Measurements from ENCODE around the gene DBN1.

The DBN1 gene

DNA sequence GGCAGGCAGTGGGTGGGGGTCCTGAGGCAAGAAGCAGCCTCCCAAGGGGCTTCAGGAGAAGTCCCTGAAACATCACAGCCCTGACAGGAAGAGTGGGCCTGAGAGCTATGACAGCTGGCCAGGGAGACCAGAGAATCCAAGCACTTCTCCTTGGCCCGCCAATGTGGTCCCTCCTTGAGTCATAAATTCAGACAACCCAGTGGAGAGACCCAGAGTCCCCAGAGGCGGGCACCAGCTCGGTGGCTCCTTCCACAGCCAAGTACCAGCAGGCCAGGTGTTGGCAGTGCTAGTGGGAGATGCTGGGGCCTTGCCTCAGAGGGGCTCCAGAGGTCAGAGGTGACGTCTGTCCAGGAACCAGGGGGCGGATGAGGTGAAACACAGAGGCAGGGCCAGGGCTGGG is 37.7 kb upstream of the DBN1 start:
- WGBS (ENCODE audit: extremely low coverage, insufficient coverage, low lambda C conversion rate): no CpG with 5 or more reads among the region's 5 CpGs

DNA sequence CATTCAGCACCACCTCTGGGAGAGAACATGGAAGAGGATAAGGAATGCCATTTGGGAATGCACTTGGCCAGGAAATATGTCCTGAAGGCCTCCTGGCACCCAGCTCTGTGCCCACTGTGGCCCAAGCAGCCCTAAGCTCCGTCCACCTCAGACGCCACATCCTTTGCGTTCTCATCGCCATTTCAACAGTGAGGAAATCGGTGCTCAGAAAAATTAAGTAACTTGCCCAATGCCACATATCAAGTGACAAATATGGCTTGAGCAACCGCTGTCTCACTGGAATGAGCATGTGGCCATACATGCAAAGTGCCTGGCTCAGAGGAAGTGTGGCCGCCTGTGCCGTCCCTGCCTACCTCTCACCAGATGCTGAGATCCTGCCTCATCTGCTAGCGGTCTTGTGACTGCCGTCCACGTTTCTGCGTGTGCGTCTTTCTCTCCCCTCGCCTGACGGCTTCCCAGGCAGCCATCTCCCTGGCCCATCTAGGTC is 37.2 kb upstream of the DBN1 start:
- peaks cover 6% of the 10 kb centered on the region for H3K79me1 ChIP-seq (ENCODE audit: low read length)
- no peaks in the 10 kb centered on the region for H3K4me1 ChIP-seq (ENCODE audit: control insufficient read depth, low read depth, low read length)
- no peak overlapping the region for H2AK5ac ChIP-seq (ENCODE audit: low read length)
- no peak overlapping the region for H3K4me2 ChIP-seq (ENCODE audit: low read length)
- no peak overlapping the region for H3K23ac ChIP-seq (ENCODE audit: low read length)
- no peak overlapping the region for H3K4ac ChIP-seq (ENCODE audit: low read depth, low read length)
- peaks cover 7% of the 10 kb centered on the region for H3K36me3 ChIP-seq (ENCODE audit: control insufficient read depth, insufficient read depth, low read length)
- H3K9ac ChIP-seq (ENCODE audit: low read length): no peak overlapping the region
- H3K18ac ChIP-seq (ENCODE audit: low read length): no peak overlapping the region
- H3K79me2 ChIP-seq (ENCODE audit: control insufficient read depth, insufficient read depth, low read length): peaks cover 4% of the 10 kb centered on the region
- no peak overlapping the region for H4K8ac ChIP-seq (ENCODE audit: low read depth, low read length)
- no peak overlapping the region for H3K56ac ChIP-seq (ENCODE audit: low read length)
- H4K5ac ChIP-seq (ENCODE audit: low read length): no peak overlapping the region
- H3K27ac ChIP-seq (ENCODE audit: low read depth, low read length): no peak overlapping the region
- no CpG with 5 or more reads among the region's 15 CpGs for WGBS (ENCODE audit: extremely low coverage, insufficient coverage, low lambda C conversion rate)
- H2BK15ac ChIP-seq (replicated peaks; ENCODE audit: low read depth): no peak overlapping the region
- H3K4me3 ChIP-seq (ENCODE audit: low read length): no peak overlapping the region
- no peak for DNase-seq
- H2BK120ac ChIP-seq (ENCODE audit: low read depth, low read length): no peak overlapping the region
- H3K27me3 ChIP-seq (ENCODE audit: insufficient read depth, low read length, poor library complexity): no peaks in the 10 kb centered on the region
- H2BK5ac ChIP-seq (ENCODE audit: low read length): no peak overlapping the region

More for the DNA sequence above, 37.7 kb upstream of the DBN1 start:
- Histone ChIP-seq H3K18ac (ENCODE audit: low read length) (no peak overlapping the region), H3K27me3 (ENCODE audit: insufficient read depth, low read length, poor library complexity) (no peaks in the 10 kb centered on the region), H3K27ac (ENCODE audit: low read depth, low read length) (no peak overlapping the region), H3K9ac (ENCODE audit: low read length) (no peak overlapping the region), H3K79me2 (ENCODE audit: control insufficient read depth, insufficient read depth, low read length) (peaks cover 8% of the 10 kb centered on the region), H4K5ac (ENCODE audit: low read length) (no peak overlapping the region), H3K56ac (ENCODE audit: low read length) (no peak overlapping the region), H2BK120ac (ENCODE audit: low read depth, low read length) (no peak overlapping the region), H2BK15ac (replicated peaks; ENCODE audit: low read depth) (no peak overlapping the region), H2AK5ac (ENCODE audit: low read length) (no peak overlapping the region), H3K4ac (ENCODE audit: low read depth, low read length) (no peak overlapping the region), H3K23ac (ENCODE audit: low read length) (no peak overlapping the region), H2BK5ac (ENCODE audit: low read length) (no peak overlapping the region), H3K4me2 (ENCODE audit: low read length) (no peak overlapping the region), H3K4me1 (ENCODE audit: control insufficient read depth, low read depth, low read length) (no peaks in the 10 kb centered on the region), H3K4me3 (ENCODE audit: low read length) (no peak overlapping the region), H4K8ac (ENCODE audit: low read depth, low read length) (no peak overlapping the region), H3K36me3 (ENCODE audit: control insufficient read depth, insufficient read depth, low read length) (peaks cover 7% of the 10 kb centered on the region), H3K79me1 (ENCODE audit: low read length) (peaks cover 11% of the 10 kb centered on the region)
- DNase-seq: no peak

DNA sequence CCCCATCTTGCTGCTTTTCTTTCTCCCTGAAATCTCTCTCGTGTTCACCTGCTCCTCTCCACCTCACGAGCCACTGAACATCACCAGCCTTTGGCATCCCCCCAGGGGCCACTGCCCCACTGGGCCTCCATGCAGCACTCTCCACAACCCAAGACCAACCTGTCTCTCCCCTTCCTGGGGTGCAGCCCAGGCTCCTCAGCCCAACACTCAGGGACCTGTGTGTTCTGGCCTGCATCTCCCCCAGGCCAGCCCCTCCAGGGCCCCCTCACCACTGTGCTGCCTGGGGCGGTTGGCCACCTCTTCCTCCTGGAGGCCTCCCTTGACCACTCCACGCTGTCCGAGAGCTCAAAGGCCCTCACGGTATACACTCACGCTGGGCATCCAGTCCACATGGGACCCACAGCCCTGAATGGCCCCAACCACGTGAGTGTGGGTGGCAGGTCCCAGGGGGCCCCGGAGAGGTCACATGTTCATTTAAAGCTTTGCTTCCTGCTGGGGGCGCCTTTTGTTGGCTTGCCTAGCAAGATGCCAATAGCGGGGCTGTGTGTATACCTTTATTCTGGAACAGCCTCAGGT is 36.6 kb upstream of the DBN1 start:
- Histone ChIP-seq H3K36me3 (ENCODE audit: control insufficient read depth, insufficient read depth, low read length) (peaks cover 7% of the 10 kb centered on the region), H2BK120ac (ENCODE audit: low read depth, low read length) (no peak overlapping the region), H3K4me1 (ENCODE audit: control insufficient read depth, low read depth, low read length) (no peaks in the 10 kb centered on the region), H3K79me2 (ENCODE audit: control insufficient read depth, insufficient read depth, low read length) (no peaks in the 10 kb centered on the region), H2BK5ac (ENCODE audit: low read length) (no peak overlapping the region), H2AK5ac (ENCODE audit: low read length) (no peak overlapping the region), H4K5ac (ENCODE audit: low read length) (no peak overlapping the region), H3K27me3 (ENCODE audit: insufficient read depth, low read length, poor library complexity) (no peaks in the 10 kb centered on the region), H3K27ac (ENCODE audit: low read depth, low read length) (no peak overlapping the region), H3K56ac (ENCODE audit: low read length) (no peak overlapping the region), H3K4ac (ENCODE audit: low read depth, low read length) (no peak overlapping the region), H4K8ac (ENCODE audit: low read depth, low read length) (no peak overlapping the region), H3K18ac (ENCODE audit: low read length) (no peak overlapping the region), H3K79me1 (ENCODE audit: low read length) (peaks cover 1% of the 10 kb centered on the region), H3K23ac (ENCODE audit: low read length) (no peak overlapping the region), H3K4me2 (ENCODE audit: low read length) (no peak overlapping the region), H2BK15ac (replicated peaks; ENCODE audit: low read depth) (no peak overlapping the region), H3K4me3 (ENCODE audit: low read length) (no peak overlapping the region), H3K9ac (ENCODE audit: low read length) (no peak overlapping the region)
- WGBS (ENCODE audit: extremely low coverage, insufficient coverage, low lambda C conversion rate): no CpG with 5 or more reads among the region's 11 CpGs
- no peak for DNase-seq

GRCh38 chr5:177509381-177509951 is 36.0 kb upstream of the DBN1 start, which contains the start of gene DOK3:
TSS of gene DOK3 (minus strand) at chr5:177509826. CDS start at chr5:177509540, 286 bp downstream.
- no peak within 1 kb of the TSS for H4K8ac ChIP-seq (ENCODE audit: low read depth, low read length)
- no peaks in the 10 kb centered on the region for H3K4me1 ChIP-seq (ENCODE audit: control insufficient read depth, low read depth, low read length)
- no peak within 1 kb of the TSS for H3K4me2 ChIP-seq (ENCODE audit: low read length)
- DNase-seq: no peak
- no peak within 1 kb of the TSS for H3K9ac ChIP-seq (ENCODE audit: low read length)
- no peak within 1 kb of the TSS for H3K56ac ChIP-seq (ENCODE audit: low read length)
- H2BK120ac ChIP-seq (ENCODE audit: low read depth, low read length): no peak within 1 kb of the TSS
- no peaks in the 10 kb centered on the region for H3K79me2 ChIP-seq (ENCODE audit: control insufficient read depth, insufficient read depth, low read length)
- H3K18ac ChIP-seq (ENCODE audit: low read length): no peak within 1 kb of the TSS
- H3K27me3 ChIP-seq (ENCODE audit: insufficient read depth, low read length, poor library complexity): no peaks in the 10 kb centered on the region
- H2AK5ac ChIP-seq (ENCODE audit: low read length): no peak within 1 kb of the TSS
- no peak within 1 kb of the TSS for H2BK5ac ChIP-seq (ENCODE audit: low read length)
- no peak within 1 kb of the TSS for H4K5ac ChIP-seq (ENCODE audit: low read length)
- H3K79me1 ChIP-seq (ENCODE audit: low read length): no peaks in the 10 kb centered on the region
- H2BK15ac ChIP-seq (replicated peaks; ENCODE audit: low read depth): no peak within 1 kb of the TSS
- WGBS (ENCODE audit: extremely low coverage, insufficient coverage, low lambda C conversion rate): no CpG with 5 or more reads among the region's 20 CpGs
- no peak within 1 kb of the TSS for H3K23ac ChIP-seq (ENCODE audit: low read length)
- peaks cover 7% of the 10 kb centered on the region for H3K36me3 ChIP-seq (ENCODE audit: control insufficient read depth, insufficient read depth, low read length)
- no peak within 1 kb of the TSS for H3K4ac ChIP-seq (ENCODE audit: low read depth, low read length)
- H3K27ac ChIP-seq (ENCODE audit: low read depth, low read length): no peak within 1 kb of the TSS
- H3K4me3 ChIP-seq (ENCODE audit: low read length): no peak within 1 kb of the TSS

DNA sequence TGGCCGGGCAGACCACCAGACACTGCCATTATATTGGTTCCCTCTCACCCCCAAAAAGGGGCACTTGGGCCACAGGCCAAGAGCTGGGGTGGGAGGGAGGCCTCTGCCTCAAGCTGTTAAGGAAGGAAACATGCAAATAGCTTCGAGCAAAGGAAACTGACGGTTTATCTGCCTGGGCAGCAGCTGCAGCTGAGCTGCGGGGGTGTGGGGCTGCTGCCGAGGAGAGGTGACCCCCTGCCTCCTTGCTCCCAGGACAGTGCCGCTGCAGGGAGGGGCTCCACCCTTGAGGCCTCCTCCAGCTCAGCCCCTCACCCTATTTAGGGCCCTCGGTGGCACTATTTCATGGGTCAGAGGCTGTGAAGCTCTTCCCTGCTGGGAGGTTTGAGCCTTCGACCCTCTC is 35.4 kb upstream of the DBN1 start:
- H3K18ac ChIP-seq (ENCODE audit: low read length): no peak overlapping the region
- no peaks in the 10 kb centered on the region for H3K79me2 ChIP-seq (ENCODE audit: control insufficient read depth, insufficient read depth, low read length)
- H3K4me2 ChIP-seq (ENCODE audit: low read length): no peak overlapping the region
- no CpG with 5 or more reads among the region's 8 CpGs for WGBS (ENCODE audit: extremely low coverage, insufficient coverage, low lambda C conversion rate)
- no peak overlapping the region for H3K56ac ChIP-seq (ENCODE audit: low read length)
- H2AK5ac ChIP-seq (ENCODE audit: low read length): no peak overlapping the region
- no peak overlapping the region for H3K9ac ChIP-seq (ENCODE audit: low read length)
- no peak overlapping the region for H2BK120ac ChIP-seq (ENCODE audit: low read depth, low read length)
- no peak overlapping the region for H3K23ac ChIP-seq (ENCODE audit: low read length)
- H4K8ac ChIP-seq (ENCODE audit: low read depth, low read length): no peak overlapping the region
- no peak overlapping the region for H4K5ac ChIP-seq (ENCODE audit: low read length)
- no peak overlapping the region for H3K4me3 ChIP-seq (ENCODE audit: low read length)
- H3K27me3 ChIP-seq (ENCODE audit: insufficient read depth, low read length, poor library complexity): no peaks in the 10 kb centered on the region
- H3K4me1 ChIP-seq (ENCODE audit: control insufficient read depth, low read depth, low read length): no peaks in the 10 kb centered on the region
- DNase-seq: no peak
- H3K4ac ChIP-seq (ENCODE audit: low read depth, low read length): no peak overlapping the region
- H3K79me1 ChIP-seq (ENCODE audit: low read length): no peaks in the 10 kb centered on the region
- H3K36me3 ChIP-seq (ENCODE audit: control insufficient read depth, insufficient read depth, low read length): peaks cover 7% of the 10 kb centered on the region
- H2BK15ac ChIP-seq (replicated peaks; ENCODE audit: low read depth): no peak overlapping the region
- H2BK5ac ChIP-seq (ENCODE audit: low read length): no peak overlapping the region
- no peak overlapping the region for H3K27ac ChIP-seq (ENCODE audit: low read depth, low read length)

- no peaks in the 10 kb centered on the region for H3K4me1 ChIP-seq (ENCODE audit: control insufficient read depth, low read depth, low read length)
- H3K27ac ChIP-seq (ENCODE audit: low read depth, low read length): no peak overlapping the region
- H3K79me2 ChIP-seq (ENCODE audit: control insufficient read depth, insufficient read depth, low read length): no peaks in the 10 kb centered on the region
- H3K79me1 ChIP-seq (ENCODE audit: low read length): no peaks in the 10 kb centered on the region
- no peaks in the 10 kb centered on the region for H3K27me3 ChIP-seq (ENCODE audit: insufficient read depth, low read length, poor library complexity)
- no peak overlapping the region for H3K56ac ChIP-seq (ENCODE audit: low read length)
- H2BK5ac ChIP-seq (ENCODE audit: low read length): no peak overlapping the region
- WGBS (ENCODE audit: extremely low coverage, insufficient coverage, low lambda C conversion rate): no CpG with 5 or more reads among the region's 26 CpGs
- H4K5ac ChIP-seq (ENCODE audit: low read length): no peak overlapping the region
- DNase-seq: no peak
- H3K18ac ChIP-seq (ENCODE audit: low read length): no peak overlapping the region
- H4K8ac ChIP-seq (ENCODE audit: low read depth, low read length): no peak overlapping the region
- H3K4ac ChIP-seq (ENCODE audit: low read depth, low read length): no peak overlapping the region
- H3K9ac ChIP-seq (ENCODE audit: low read length): no peak overlapping the region
- no peak overlapping the region for H3K4me2 ChIP-seq (ENCODE audit: low read length)
- no peak overlapping the region for H2BK15ac ChIP-seq (replicated peaks; ENCODE audit: low read depth)
- H3K4me3 ChIP-seq (ENCODE audit: low read length): no peak overlapping the region
- no peak overlapping the region for H2BK120ac ChIP-seq (ENCODE audit: low read depth, low read length)
- H3K36me3 ChIP-seq (ENCODE audit: control insufficient read depth, insufficient read depth, low read length): peaks cover 7% of the 10 kb centered on the region
- H3K23ac ChIP-seq (ENCODE audit: low read length): no peak overlapping the region
- H2AK5ac ChIP-seq (ENCODE audit: low read length): no peak overlapping the region
Observed at GRCh38 chr5:177508221-177508611, 34.8 kb upstream of the DBN1 start.

Measured in mesendoderm (in vitro differentiated cells).